ENCODE data around the gene GPR18. TPM values are rescaled to one million over a fixed set of nuclear protein-coding genes. Genes with fewer than 3 reads are reported as not detected.

Gene GPR18
- total RNA-seq, 1 experiment from 2014 or later: not detected

DNA sequence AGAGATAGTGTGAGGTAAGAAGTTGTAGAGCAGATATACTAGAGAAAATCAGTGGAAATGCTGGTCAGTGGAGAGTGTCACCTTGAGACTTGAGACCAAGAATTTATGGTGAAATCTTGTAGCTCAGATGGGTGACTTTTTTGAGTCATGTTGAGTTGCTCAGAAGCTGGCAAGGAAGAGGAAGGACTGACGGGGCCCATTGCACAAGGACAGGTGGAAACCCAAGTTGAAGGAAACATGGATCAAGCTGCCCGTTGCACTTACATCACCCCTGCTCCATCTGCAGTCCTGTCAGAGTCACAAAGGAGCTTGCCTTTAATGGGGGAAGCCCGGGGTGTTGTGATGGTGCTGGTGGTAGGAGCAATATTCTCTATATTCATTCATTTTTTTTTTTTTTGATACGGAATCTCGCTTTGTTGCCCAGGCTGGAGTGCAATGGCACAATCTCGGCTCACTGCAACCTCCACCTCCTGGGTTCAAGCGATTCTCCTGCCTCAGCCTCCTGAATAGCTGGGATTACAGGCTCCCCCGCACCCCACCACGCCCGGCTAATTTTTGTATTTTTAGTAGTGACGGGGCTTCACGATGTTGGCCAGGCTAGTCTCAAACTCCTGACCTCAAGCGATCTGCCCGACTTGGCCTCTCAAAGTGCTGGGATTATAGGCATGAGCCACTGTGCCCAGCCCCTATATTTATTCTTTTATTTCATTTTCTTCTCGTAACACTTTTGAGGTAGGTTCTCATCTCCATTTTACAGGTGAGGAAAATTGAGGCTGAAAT lies 30.1 kb downstream of the GPR18 start:
- no peak overlapping the region for H3K4me3 ChIP-seq
- no peak overlapping the region for H2AFZ ChIP-seq
- peaks cover 83% of the 10 kb centered on the region for H4K20me1 ChIP-seq (ENCODE audit: insufficient read depth)
- no peaks in the 10 kb centered on the region for H3K9me2 ChIP-seq (ENCODE audit: insufficient read depth)
- TF ChIP-seq EZH2 (IDR thresholded peaks at IDR 0.05; ENCODE audit: low read depth): no peak
- TF ChIP-seq, protein P1, sequence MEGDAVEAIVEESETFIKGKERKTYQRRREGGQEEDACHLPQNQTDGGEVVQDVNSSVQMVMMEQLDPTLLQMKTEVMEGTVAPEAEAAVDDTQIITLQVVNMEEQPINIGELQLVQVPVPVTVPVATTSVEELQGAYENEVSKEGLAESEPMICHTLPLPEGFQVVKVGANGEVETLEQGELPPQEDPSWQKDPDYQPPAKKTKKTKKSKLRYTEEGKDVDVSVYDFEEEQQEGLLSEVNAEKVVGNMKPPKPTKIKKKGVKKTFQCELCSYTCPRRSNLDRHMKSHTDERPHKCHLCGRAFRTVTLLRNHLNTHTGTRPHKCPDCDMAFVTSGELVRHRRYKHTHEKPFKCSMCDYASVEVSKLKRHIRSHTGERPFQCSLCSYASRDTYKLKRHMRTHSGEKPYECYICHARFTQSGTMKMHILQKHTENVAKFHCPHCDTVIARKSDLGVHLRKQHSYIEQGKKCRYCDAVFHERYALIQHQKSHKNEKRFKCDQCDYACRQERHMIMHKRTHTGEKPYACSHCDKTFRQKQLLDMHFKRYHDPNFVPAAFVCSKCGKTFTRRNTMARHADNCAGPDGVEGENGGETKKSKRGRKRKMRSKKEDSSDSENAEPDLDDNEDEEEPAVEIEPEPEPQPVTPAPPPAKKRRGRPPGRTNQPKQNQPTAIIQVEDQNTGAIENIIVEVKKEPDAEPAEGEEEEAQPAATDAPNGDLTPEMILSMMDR (conservative IDR thresholded peaks at IDR 0.05): no peak
- ChIA-PET CTCF (no interaction called here), POLR2A (ENCODE audit: unreplicated experiment) (no interaction called here)
- H3K36me3 ChIP-seq (ENCODE audit: low read depth): peaks cover 10% of the 10 kb centered on the region
- no TSS peak for BruUV-seq (replicated peaks)
- intact Hi-C loops (cut with micrococcal nuclease; ENCODE audit: unreplicated experiment): no loop called here
- peaks cover 31% of the 10 kb centered on the region for H3K4me1 ChIP-seq (replicated peaks; ENCODE audit: insufficient read depth)
- H3F3A ChIP-seq (ENCODE audit: insufficient read depth, low read depth): peaks cover 31% of the 10 kb centered on the region
- H3K79me2 ChIP-seq (ENCODE audit: low read depth): peaks cover 100% of the 10 kb centered on the region
- H3K9me3 ChIP-seq (ENCODE audit: insufficient read depth, low read depth): no peaks in the 10 kb centered on the region
- H3K27me3 ChIP-seq (ENCODE audit: insufficient read depth, low read depth): no peaks in the 10 kb centered on the region
- peak overlapping the region; percentile 17; the same call in 1 of the 2 replicates for H3K4me2 ChIP-seq
- peak in 1 of 2 experiments; percentile 26 for DNase-seq
- H3K27ac ChIP-seq: peak overlapping the region; percentile 20; the same call in 1 of the 2 replicates

DNA sequence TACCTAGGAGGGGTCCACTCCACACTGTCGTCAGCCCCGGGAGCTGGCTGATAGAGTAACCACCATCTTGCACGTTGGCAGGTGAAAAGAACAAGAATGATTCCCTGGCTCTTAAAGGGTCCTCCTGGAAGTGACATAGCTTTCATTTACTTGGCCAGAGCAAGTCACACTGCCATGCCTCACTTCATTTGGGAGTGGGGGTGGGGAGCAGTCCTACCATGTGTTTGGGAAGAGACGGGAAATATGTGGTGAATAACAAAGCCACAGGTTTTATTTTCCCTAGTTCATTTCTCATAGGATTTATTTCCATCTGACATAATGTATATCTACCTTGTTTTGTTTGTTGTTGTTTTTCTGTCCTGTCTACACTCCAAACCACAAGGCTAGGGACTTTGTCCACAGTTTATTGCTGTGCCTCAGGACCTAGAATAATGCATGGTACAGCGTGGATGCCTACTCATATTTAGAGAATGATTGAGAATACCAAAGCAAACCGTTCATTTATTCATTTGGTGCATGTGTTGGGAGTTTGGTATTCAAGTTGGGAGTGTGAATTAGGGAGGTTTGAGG lies 30.8 kb downstream of the GPR18 start:
- CTCF ChIA-PET: no interaction called here
- Histone ChIP-seq H3K79me2 (ENCODE audit: low read depth) (peaks cover 100% of the 10 kb centered on the region), H4K20me1 (ENCODE audit: insufficient read depth) (peaks cover 83% of the 10 kb centered on the region), H3K9me2 (ENCODE audit: insufficient read depth) (no peaks in the 10 kb centered on the region), H3K9me3 (ENCODE audit: insufficient read depth, low read depth) (no peaks in the 10 kb centered on the region), H3K4me3 (no peak overlapping the region), H3F3A (ENCODE audit: insufficient read depth, low read depth) (peaks cover 31% of the 10 kb centered on the region), H3K4me1 (replicated peaks; ENCODE audit: insufficient read depth) (peaks cover 31% of the 10 kb centered on the region), H3K27ac (peak overlapping the region; percentile 20; the same call in 1 of the 2 replicates), H3K36me3 (ENCODE audit: low read depth) (peaks cover 10% of the 10 kb centered on the region), H2AFZ (no peak overlapping the region), H3K27me3 (ENCODE audit: insufficient read depth, low read depth) (no peaks in the 10 kb centered on the region), H3K4me2 (no peak overlapping the region)
- POLR2A ChIA-PET (ENCODE audit: unreplicated experiment): no interaction called here
- DNase-seq: peak in 1 of 2 experiments; percentile 11
- intact Hi-C loops (cut with micrococcal nuclease; ENCODE audit: unreplicated experiment): no loop called here
- no TSS peak for BruUV-seq (replicated peaks)
- TF ChIP-seq, protein P1 (conservative IDR thresholded peaks at IDR 0.05): no peak
- no peak for TF ChIP-seq EZH2 (IDR thresholded peaks at IDR 0.05; ENCODE audit: low read depth)

- Histone ChIP-seq H3K36me3 (ENCODE audit: low read depth) (peaks cover 10% of the 10 kb centered on the region), H3F3A (ENCODE audit: insufficient read depth, low read depth) (peaks cover 31% of the 10 kb centered on the region), H2AFZ (no peak overlapping the region), H3K27me3 (ENCODE audit: insufficient read depth, low read depth) (no peaks in the 10 kb centered on the region), H3K79me2 (ENCODE audit: low read depth) (peaks cover 100% of the 10 kb centered on the region), H3K27ac (no peak overlapping the region), H3K4me2 (no peak overlapping the region), H4K20me1 (ENCODE audit: insufficient read depth) (peaks cover 90% of the 10 kb centered on the region), H3K9me2 (ENCODE audit: insufficient read depth) (no peaks in the 10 kb centered on the region), H3K4me1 (replicated peaks; ENCODE audit: insufficient read depth) (peaks cover 31% of the 10 kb centered on the region), H3K9me3 (ENCODE audit: insufficient read depth, low read depth) (no peaks in the 10 kb centered on the region), H3K4me3 (no peak overlapping the region)
- ChIA-PET CTCF (no interaction called here), POLR2A (ENCODE audit: unreplicated experiment) (no interaction called here)
- BruUV-seq (replicated peaks): no TSS peak
- intact Hi-C loops (cut with micrococcal nuclease; ENCODE audit: unreplicated experiment): no loop called here
- DNase-seq: peak in 1 of 2 experiments; percentile 1
- no peak for TF ChIP-seq EZH2 (IDR thresholded peaks at IDR 0.05; ENCODE audit: low read depth)
- TF ChIP-seq, protein P1 (conservative IDR thresholded peaks at IDR 0.05): no peak
Observed at GRCh38 chr13:99226513-99226912, 31.7 kb downstream of the GPR18 start.

Measured in PC-9 (cell line).